Skeletal muscle tissue (tissue), 5 donors: ENCODE data around the gene LRPPRC. TPM values are rescaled to one million over a fixed set of nuclear protein-coding genes. Genes with fewer than 3 reads are reported as not detected.

ENCODE experiments used
- H3K27ac ChIP-seq: one replicate; pipeline ENCODE4 v1.7.0; 2013; ENCODE audit warnings: mild to moderate bottlenecking, low read depth, low read length, inconsistent platforms
- H3K27me3 ChIP-seq, 3 donors: one replicate each; pipeline ENCODE4 v1.7.0; 2013; ENCODE audit warnings: low read length in 3 of 3; ENCODE audit not compliant: control insufficient read depth in 3 of 3, insufficient read depth in 3 of 3
- H3K36me3 ChIP-seq, 3 donors: one replicate each; pipeline ENCODE4 v1.7.0; 2013; ENCODE audit warnings: low read length in 3 of 3; ENCODE audit not compliant: control insufficient read depth in 3 of 3, insufficient read depth in 3 of 3
- H3K4me1 ChIP-seq, 3 donors: one replicate each; pipeline ENCODE4 v1.7.0; 2013; ENCODE audit warnings: low read length in 3 of 3, mild to moderate bottlenecking in 3 of 3; ENCODE audit not compliant: control insufficient read depth in 3 of 3, insufficient read depth in 3 of 3
- H3K4me3 ChIP-seq, 3 donors: one replicate each; pipeline ENCODE4 v1.7.0; 2013; ENCODE audit warnings: low read length in 3 of 3
- H3K9ac ChIP-seq, 3 donors: one replicate each; pipeline ENCODE4 v1.7.0; 2013; ENCODE audit warnings: low read length in 3 of 3, mild to moderate bottlenecking in 3 of 3, moderate library complexity in 2 of 3, low read depth in 1 of 3
- H3K9me3 ChIP-seq, 3 donors: one replicate each; pipeline ENCODE4 v1.7.0; 2013; ENCODE audit warnings: low read length in 3 of 3; ENCODE audit not compliant: control insufficient read depth in 3 of 3
- small RNA-seq: library from RNA; depleted of rRNA; stranded (forward); fragments of <200 nt; gene quantifications from one replicate; pipeline ENCODE3, GENCODE V24; 2014
- total RNA-seq: library from RNA; depleted of rRNA; stranded (reverse); fragments of >200 nt; gene quantifications from one replicate; pipeline ENCODE4 v1.2.3, GENCODE V29; 2014
- donor health status: Osteomylitis.

LRPPRC gene
- total RNA-seq, 1 donor from 2014 or later = 77.8 TPM

DNA sequence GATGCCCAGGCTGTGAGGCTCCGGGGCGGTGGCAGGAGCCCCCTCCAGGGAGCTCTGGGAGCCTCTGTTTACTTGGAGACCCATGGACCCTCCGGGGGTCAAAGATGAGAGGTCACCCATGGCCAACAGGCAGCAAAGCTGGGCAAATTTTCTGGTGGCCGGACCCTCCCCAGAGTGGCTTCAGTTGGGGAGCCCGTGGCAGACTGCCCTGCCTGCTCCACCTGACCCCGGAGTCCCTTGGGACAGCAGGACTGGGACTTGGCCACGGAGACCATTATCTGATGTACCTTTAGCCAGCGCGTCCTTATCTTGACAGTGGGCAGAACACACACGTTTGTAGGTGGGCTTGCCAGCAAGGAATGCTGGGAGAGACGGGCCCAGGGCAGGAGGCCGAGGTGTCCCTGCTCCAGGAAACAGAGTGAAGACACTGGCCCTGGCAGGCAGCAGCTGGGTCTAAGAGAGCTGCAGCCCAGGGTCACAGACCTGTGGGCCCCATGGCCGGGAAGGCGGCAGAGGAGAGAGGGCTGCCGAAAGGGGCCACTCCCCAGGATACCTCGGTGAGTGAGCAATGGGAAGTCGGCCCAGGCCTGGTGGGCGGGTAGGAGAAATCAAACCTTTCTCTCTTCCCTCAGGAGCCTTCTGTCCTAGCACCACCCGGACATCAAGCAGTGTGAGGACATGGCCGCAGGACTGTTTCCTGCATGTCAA, 157.1 kb downstream of the LRPPRC start, which contains the start of the genes ABCG5 and ABCG8:
Gene ABCG5 (minus strand): TSS at position 280 of the 708 bp plus-strand sequence. CDS start 160 bp downstream, at position 120.
Gene ABCG8 (plus strand): TSS at position 412 of the 708 bp plus-strand sequence. CDS start 83 bp downstream, at position 495.
- H3K27me3 ChIP-seq = peaks cover 0 to 10% (median 3%) of the 10 kb centered on the region in 3 donors
- no peaks in the 10 kb centered on the region for H3K9me3 ChIP-seq
- H3K9ac ChIP-seq = no peak within 1 kb of the TSS
- no peaks in the 10 kb centered on the region for H3K36me3 ChIP-seq
- H3K4me3 ChIP-seq = no peak within 1 kb of the TSS
- H3K27ac ChIP-seq = no peak within 1 kb of the TSS
- H3K4me1 ChIP-seq = no peaks in the 10 kb centered on the region

DNA sequence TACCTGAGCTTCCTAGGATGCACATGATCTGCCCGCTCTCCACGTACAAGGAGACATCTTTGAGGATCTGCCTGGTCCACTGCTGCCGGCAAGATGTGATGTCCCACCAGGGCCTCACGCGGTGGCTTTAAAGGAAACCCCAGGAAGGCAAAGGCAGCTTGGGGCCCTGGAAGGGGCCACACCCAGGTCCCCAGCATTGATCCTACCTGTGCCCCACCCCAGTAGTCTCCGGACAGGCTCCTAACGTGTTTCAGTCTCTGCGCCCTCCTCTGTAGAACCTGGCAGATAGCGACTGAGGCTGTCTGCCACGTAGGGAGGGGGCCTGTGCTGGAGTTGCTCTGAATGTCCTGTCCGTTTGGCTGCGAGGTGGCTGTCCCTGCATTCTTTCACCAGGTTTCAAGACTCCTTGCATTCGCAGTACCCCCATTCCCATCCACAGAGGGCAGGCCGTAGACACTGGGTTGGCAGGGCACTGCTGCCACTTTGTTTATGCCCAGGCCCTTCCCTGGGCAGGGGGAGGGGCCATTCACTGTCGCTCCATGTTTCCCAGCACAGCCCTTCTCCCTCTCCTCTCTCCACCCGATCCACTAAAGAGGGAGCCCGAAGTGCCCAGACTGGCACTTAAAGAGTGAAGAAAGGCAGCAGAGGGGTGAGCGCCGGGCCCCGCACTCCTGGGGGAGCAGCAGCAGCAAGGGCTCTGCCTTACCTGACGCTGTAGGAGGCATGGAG, 157.8 kb downstream of the LRPPRC start:
- Histone ChIP-seq H3K9me3 (no peaks in the 10 kb centered on the region), H3K4me3 (no peak overlapping the region), H3K27ac (no peak overlapping the region), H3K9ac (no peak overlapping the region), H3K4me1 (no peaks in the 10 kb centered on the region), H3K36me3 (no peaks in the 10 kb centered on the region), H3K27me3 (peaks cover 0 to 10% (median 3%) of the 10 kb centered on the region in 3 donors)

DNA sequence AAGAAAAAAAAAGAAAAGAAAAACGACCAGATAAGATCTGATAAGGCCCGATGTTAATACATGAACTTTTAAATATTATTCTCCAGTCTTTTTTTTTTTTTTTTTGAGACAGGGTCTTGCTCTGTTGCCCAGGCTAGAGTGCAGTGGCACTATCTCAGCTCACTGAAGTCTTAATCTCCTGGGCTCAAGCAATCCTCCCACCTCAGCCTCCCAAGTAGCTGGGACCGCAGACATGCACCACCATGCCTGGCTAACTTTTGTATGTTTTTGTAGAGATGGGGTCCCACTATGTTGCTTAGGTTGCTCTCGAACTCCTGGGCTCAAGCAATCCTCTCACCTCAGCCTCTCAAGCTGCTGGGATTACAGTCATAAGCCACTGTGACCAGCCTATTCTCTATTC, 158.8 kb downstream of the LRPPRC start:
- peaks cover 2 to 10% (median 7%) of the 10 kb centered on the region in 3 donors for H3K27me3 ChIP-seq
- H3K9me3 ChIP-seq = no peaks in the 10 kb centered on the region
- no peak overlapping the region for H3K27ac ChIP-seq
- no peak overlapping the region for H3K4me3 ChIP-seq
- no peak overlapping the region for H3K9ac ChIP-seq
- no peaks in the 10 kb centered on the region for H3K36me3 ChIP-seq
- H3K4me1 ChIP-seq = no peaks in the 10 kb centered on the region

Small RNA genes lying within 50 kb of the gene (small RNA-seq; reads per million reads assigned to genes)
- gene RN7SL455P (not detected), gene RNU6-1048P (not detected)

Other genes starting within 250 kb of the LRPPRC start
- gene DYNC2LI1, start 221.9 kb downstream of the LRPPRC start, total RNA-seq = 26.6 TPM
- gene ABCG5, start 157.2 kb downstream of the LRPPRC start, total RNA-seq = not detected
- gene ABCG8, start 157.0 kb downstream of the LRPPRC start, total RNA-seq = under 0.01 TPM
- 27.1 TPM for gene PPM1B, start 172.9 kb upstream of the LRPPRC start, total RNA-seq